ENCODE data around the gene FAM222A.
"Not testable (repeated sequence)": the region's sequence is repeated elsewhere in the genome, so short reads cannot be mapped to it uniquely, and the experiment has no call there.

FAM222A gene

DNA sequence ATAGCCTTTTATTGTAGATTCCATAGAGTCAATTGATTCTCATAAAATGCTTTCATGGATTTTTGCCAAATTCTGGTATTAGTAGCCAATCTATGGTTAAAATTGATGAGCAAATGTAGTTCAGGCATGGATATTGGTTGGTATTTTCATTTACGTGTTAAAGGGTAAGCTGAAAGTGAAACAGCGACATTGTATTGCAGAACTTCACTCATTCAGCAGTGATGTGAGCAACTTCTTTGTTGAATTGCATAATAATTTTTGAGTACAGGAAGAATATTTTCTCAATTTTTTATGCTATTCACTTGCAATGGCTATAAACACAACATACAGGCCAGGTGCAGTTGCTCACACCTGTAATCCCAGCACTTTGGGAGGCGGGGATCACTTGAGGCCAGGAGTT, 24.2 kb upstream of the FAM222A start:
- no peak for DNase-seq
- in situ Hi-C loops (cut with MboI; ENCODE audit: low pct_unique_long_range_greater_than_20kb, low sequenced_read_pairs) = no loop called here

DNA sequence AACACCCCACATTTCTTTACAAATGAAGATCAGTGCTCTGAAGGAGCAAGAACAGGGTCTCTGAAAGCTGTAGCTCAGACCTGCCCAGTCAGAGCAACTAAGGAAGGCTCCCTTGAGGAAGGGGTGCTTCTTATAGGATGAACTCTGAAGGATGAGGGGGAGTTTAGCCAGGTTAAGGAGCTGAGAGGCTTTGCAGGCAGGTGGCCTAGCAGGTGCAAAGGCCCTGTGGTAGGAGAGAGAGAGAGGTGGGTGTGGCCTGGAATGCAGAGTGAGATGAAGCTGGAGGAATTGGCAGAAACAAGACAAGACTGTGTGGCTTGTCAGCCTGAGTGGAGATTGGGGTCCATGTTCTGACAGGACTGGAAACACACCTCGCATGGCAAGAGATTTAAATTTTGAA, 20.5 kb upstream of the FAM222A start:
- in situ Hi-C loops (cut with MboI; ENCODE audit: low pct_unique_long_range_greater_than_20kb, low sequenced_read_pairs) = no loop called here
- no peak for DNase-seq

DNA sequence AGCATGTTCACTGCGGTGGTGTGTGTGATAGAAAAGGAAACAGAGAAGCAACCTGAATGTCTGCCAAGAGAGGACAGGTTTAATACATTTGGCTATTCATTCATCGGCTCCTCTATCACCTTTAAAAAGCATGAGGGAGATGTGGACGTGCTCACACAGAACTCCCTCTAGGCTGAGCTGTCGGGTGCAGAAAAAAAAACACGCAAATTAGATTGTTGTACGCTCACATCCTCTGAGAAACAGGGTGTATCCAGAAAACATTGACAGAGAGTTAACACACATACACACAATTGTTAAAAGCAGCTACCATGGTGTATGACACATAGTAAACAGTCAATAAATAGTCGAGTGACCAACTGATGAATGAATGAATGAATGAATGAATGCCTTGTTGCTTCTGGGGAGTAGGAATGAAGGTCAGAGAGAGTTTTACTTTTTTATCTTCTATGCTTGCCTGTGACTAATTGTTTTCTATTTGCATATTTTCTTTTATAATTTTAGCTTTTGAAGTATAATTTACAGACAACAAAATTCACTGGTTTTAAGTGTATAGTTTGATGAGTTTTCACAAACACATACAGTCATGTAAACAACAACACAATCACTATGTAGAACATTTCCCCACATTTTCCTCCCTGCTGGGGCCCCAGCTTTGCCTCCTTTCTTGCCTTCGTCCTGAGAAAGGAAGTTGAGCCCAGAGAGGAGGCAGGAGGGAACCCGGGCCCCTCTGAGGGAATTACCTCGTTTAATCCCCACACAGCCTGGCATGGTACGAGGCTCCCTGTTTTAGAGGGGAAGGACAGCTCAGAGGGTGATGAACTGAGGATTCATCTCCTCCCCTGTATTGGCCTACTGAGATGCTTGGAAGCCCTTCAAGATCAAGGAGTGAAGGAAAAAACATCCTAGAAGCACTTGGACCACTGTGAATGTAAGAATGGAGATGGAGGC, 19.7 kb upstream of the FAM222A start:
- DNase-seq = no peak
- in situ Hi-C loops (cut with MboI; ENCODE audit: low pct_unique_long_range_greater_than_20kb, low sequenced_read_pairs) = no loop called here

DNA sequence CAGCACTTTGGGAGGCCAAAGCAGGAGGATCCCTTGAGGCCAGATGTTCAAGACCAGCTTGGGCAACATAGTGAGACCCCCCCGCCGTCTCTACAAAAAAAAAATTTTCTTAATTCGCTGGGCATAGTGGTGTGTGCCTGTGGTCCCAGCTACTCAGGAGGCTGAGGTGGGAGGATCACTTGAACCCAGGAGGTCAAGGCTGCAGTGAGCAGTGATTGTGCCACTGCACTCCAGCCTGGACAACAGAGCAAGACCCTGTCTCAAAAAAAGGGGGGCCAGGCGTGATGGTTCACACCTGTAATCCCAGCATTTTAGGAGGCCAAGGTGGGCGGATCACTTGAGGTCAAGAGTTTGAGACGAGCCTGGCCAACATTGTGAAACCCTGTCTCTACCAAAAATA, 19.0 kb upstream of the FAM222A start:
- DNase-seq; in situ Hi-C loops (cut with MboI; ENCODE audit: low pct_unique_long_range_greater_than_20kb, low sequenced_read_pairs): not testable (repeated sequence)

DNA sequence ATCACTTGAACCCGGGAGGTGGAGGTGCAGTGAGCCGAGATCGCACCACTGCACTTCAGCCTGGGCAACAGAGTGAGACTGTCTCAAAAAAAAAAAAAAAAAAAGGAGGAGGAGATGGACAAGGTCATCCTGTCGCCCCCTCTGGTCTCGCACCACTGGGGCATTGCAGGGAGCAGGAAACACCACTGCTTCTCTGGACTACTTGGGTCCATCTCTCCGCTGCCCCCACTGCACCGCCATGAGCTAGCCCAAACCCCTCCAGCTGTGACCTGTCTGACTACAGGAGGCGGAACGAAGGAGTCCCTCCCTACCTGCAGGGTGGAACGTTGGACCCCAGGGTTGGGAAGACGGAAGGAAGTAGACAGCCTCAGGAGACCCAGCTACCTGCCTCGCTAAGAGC, 18.2 kb upstream of the FAM222A start:
- in situ Hi-C loops (cut with MboI; ENCODE audit: low pct_unique_long_range_greater_than_20kb, low sequenced_read_pairs) = no loop called here
- no peak for DNase-seq

DNA sequence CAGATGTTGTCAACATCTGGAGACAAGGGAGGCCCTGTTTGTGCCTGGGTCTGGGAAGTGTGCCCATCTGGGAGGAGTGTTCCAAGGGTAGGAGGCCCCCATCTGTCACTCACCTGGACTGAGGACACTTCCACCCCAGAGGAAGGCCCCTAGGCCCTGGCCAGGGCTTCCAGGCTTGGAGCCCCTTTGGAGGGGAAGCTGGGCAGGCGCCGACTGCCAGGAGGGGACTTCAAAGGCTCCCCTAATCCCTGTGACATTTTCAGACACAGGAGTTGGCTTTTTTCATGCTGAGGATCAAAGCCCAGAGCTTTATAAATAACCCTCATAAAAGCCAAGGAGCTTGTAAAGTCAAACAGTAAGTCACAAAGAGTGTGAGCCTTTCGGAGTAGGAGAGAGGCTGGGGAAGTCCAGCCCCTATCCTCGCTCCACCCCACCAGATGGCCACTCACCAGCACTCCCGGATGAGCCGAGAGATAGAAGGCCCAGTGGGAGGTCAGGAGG, 17.6 kb upstream of the FAM222A start:
- in situ Hi-C loops (cut with MboI; ENCODE audit: low pct_unique_long_range_greater_than_20kb, low sequenced_read_pairs) = no loop called here

DNA sequence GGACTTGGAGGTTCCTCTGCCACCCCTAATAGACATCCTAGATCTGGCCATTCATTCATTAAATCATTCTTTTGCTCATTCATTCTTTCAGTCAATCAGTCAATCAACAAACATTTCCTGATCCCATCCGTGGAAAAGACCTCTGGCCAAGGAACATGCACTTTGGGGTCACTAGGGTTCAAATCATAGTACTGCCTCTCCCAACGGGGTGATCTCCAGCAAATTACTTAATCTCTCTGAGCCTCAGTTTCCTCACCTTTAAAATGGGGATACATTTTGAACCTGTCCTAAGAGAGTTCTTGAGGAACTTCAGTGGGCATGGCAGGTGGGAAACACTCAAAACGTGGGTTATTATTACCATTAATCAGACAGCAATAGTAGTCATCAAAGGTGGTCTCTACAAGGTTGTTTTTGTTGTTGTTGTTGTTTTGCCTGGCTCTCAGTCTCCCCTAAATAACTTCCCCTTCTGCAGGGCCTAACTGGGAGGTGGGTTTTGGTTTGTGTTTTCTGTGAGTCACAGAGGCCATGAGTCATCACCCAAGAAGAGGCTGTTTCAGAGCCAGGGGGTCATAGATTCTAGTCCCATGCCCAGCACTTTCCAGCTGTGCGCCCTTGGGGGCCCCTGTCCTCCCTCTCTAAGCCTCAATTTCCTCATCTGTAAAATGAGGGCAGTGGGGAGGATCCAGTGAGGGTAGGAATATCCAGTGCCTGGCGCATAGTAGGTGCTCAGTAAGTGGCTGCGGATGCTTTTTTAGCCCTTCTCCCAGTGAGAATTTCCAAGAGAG, 16.9 kb upstream of the FAM222A start:
- no peak for DNase-seq
- in situ Hi-C loops (cut with MboI; ENCODE audit: low pct_unique_long_range_greater_than_20kb, low sequenced_read_pairs) = no loop called here

More for the DNA sequence above, 17.6 kb upstream of the FAM222A start:
- DNase-seq = no peak

DNA sequence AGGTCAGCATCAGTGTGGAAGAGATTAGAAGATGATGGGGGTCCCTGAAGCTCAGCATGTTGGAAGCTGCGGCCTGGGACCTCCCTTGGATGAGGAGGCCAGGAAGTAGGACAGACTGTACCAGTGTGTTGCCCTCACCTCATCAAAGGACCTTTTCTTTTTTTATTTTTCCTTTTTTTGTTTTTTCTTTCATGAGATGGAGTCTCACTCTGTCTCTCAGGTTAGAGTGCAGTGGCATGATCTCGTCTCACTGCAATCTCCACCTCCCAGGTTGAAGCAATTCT, 16.4 kb upstream of the FAM222A start:
- in situ Hi-C loops (cut with MboI; ENCODE audit: low pct_unique_long_range_greater_than_20kb, low sequenced_read_pairs) = no loop called here
- DNase-seq = no peak

DNA sequence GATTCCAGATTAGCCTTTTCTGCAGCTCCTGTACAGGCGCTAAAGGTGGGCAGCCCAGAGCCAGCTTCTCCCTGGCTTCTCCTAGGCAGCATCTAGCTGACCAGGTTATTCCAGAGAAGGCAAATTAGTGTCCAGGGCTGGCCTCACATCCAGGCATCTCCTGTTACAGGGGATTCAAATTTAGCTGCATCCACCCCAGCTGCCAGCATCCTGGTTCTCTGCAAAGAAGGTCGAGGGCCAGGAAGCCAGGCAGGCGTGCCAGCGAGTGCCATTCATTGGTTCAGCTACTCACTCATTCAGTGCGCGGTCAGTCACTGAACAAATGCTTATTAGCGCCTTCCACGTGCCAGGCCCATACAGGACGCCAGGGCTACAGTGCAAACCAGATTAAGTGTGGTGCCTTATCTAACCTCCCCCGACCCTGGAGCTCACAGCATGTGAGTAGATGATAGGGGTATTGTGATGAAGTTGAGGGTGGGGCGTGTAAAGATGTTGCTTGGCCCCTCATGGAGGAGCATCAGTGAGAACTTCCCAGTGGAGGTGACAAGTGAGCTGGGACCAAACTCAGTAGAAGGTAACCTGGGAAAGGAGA, 15.7 kb upstream of the FAM222A start:
- DNase-seq = no peak
- in situ Hi-C loops (cut with MboI; ENCODE audit: low pct_unique_long_range_greater_than_20kb, low sequenced_read_pairs) = no loop called here

DNA sequence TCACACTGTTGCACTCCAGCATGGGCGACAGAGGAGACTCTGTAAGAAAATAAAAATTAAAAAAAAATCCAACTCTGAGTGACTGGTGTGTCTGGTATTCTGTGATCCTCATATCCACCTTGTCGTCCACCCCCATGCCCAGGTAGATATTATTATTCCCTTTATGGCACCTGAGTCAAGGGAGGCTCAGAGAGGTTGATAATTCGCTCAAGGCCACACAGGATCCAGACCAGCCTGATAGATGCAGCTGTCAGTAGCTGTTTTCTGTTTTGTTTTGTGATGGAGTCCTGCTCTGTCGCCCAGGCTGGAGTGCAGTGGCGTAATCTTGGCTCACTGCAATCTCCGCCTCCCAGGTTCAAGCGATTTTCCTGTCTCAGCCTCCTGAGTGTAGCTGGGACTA, 14.8 kb upstream of the FAM222A start:
- no peak for DNase-seq
- in situ Hi-C loops (cut with MboI; ENCODE audit: low pct_unique_long_range_greater_than_20kb, low sequenced_read_pairs) = no loop called here

DNA sequence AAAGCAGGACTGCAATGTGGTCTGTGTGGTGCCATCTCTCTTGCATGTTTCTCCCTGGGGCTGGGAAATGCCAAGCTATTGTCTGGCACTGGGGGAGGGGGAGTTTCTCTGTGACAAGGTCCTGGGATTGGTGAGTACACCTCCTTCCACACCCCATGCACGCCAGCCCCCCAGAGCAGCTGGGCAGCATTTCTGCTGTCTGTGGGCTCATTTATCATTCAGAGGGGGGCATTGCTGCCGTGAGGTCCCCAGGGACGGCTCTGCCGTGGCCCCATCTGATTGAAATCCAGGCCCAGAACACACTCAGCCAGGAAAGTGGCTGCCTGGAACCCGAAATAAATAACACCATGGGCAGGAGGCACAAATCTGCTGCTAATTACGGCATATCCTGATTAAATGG, 12.6 kb upstream of the FAM222A start:
- in situ Hi-C loops (cut with MboI; ENCODE audit: low pct_unique_long_range_greater_than_20kb, low sequenced_read_pairs) = no loop called here
- DNase-seq = no peak

DNA sequence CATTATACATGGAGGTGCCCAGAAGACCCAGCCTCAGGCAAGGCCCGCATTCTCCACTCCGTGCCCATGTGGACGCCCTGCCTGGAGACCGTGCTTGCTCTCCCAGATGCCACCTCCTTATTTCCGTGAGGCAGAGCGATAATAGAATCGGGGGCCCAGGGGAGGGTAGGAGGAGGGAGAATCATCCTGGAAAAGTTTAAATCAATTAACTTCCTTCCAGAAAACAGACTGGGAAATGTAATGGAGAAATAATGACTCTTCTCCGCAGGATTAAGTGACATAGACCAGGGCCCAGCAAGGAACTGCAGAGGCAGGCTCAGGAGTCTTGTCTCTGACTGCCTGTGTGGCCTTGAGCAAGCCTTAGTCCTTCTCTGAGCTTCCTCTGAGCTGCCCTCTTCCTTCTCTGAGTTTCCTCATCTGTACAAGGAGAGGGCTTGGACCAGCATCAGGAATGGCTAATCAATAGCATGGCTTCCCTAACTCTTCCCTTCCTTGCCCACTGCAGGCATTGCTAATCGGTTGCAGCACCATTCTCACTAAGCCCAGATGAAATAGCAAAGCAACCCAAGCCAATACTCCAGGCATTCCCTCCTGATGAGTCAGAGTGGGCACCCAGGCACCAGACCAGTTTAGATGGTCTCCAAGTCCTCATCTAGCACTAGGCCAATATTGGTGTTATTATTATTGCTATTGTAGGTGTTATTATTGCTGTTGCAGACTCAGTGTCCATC, 11.3 kb upstream of the FAM222A start:
- DNase-seq = no peak
- in situ Hi-C loops (cut with MboI; ENCODE audit: low pct_unique_long_range_greater_than_20kb, low sequenced_read_pairs) = no loop called here

DNA sequence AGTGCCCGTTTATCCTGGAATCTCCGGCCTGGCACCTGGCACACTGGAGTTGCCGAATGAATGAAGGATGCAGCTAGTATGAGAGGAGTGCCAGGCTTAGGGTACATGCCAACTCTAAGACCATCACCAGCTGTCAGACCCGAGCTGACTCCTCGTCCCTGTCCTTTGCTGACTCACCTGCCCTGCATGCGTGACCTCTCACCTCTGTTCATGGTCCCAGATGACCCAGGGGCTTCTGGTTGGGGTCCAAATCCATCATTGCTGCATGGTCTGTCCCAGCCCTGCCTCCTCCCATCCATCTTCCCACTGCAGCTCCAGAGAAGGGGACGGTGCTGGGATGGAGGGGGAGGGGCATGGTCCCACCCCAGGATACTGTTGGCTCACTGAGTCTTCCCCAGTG, 9.9 kb upstream of the FAM222A start:
- no peak for DNase-seq
- in situ Hi-C loops (cut with MboI; ENCODE audit: low pct_unique_long_range_greater_than_20kb, low sequenced_read_pairs) = no loop called here

DNA sequence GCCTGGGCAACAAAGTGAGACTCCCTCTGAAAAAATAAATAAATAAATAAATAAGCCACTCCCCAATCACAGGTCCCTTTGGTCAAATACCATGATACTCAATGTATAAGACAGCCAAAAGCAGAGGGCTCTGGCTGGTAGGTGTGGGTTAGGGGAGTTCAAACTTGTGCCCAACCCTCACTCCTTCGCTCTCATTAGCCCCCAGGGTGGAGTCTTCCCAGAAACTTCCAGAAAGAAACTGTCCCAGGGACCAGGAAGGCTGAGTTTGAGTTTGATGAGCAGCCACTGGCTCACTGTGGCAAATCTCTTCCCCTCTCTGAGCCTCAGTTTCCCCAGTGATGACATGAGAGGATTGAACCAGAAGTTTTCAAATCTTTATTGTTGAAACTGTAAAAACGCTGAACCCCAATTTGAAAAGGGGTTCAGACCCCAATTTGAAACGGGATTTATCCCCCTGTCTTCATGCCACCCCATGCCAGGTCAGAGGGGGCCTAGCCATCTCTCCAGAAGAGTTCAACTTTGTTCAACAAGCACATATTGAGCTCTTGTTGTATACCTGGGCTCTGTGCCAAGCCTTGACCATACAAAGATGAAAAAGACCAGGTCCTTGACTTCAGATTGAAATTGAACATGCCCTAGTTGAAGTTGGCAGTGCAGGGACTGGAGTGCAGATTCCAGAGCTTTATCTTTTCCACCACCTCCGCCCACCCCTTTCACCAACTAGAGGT, 9.1 kb upstream of the FAM222A start:
- in situ Hi-C loops (cut with MboI; ENCODE audit: low pct_unique_long_range_greater_than_20kb, low sequenced_read_pairs) = no loop called here
- DNase-seq = no peak

DNA sequence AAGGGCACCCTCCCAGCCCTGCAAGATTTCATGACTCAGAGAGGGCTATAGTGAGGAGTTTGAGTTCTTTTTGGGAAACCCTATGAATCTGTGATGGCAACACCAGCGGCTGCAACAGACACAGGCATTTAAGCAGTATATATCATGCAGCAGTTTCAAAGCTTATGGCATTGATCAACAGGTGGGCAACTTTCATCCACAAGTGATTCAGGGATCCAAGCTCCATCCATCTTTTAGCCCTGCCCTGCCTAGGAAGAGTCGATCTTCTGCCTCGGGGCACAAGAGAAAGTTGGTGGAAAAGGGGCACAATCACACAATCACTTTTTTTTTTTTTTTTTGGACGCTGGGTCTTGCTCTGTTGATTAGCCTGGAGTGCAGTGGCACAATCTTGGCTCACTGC, 8.3 kb upstream of the FAM222A start:
- no peak for DNase-seq
- in situ Hi-C loops (cut with MboI; ENCODE audit: low pct_unique_long_range_greater_than_20kb, low sequenced_read_pairs) = no loop called here

DNA sequence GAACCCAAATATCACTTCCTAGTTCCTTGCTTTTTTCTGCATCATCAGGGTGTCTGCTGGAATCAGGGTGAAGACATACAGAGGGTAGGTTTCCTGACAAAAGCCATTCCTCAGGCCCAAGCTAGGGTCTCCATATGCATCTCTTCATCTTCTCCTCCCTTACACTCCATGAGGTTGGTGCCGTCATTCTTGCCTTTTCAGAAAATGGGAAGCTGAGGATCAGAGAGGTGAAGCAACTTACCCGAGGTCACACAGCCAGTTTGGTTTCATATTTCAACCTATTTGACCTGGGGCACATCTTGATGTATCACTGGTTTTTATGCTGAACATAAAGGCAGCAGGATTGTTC, 7.3 kb upstream of the FAM222A start:
- in situ Hi-C loops (cut with MboI; ENCODE audit: low pct_unique_long_range_greater_than_20kb, low sequenced_read_pairs) = no loop called here
- DNase-seq = no peak

DNA sequence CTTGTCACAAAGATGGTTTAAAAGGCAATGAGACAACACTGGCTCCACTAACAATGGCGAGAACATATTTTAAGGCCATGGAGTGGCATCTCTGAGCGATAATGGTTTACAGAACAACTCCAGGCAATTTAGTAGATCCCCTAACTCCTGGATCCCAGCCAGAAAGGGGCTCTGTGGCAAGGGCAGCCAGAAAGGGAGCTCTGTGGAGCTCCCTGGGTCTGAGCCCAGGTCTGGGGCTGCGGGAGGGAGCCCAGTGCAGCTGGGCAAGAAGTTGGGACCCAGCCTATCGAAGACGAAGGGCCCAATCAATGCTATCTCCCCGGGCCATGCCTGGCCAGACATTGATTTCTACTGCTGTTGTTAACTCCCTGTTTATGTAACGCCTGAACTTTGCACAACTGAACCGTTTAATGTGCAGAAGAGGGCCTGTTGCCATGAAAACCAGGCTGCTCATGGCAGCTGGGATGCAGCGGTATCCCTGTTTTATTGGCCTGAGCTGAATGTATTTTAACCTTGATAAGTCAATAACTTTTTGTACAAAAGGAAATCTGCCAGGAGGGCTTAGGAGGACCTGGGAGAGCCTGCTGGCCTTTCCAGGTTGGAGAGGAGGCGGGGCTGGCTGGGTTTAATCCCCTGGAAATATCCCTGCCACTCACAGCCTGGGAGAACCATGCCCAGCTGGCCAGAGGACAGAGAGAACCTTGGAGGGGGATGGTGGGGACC, 6.7 kb upstream of the FAM222A start:
- in situ Hi-C loops (cut with MboI; ENCODE audit: low pct_unique_long_range_greater_than_20kb, low sequenced_read_pairs) = no loop called here
- DNase-seq = no peak

DNA sequence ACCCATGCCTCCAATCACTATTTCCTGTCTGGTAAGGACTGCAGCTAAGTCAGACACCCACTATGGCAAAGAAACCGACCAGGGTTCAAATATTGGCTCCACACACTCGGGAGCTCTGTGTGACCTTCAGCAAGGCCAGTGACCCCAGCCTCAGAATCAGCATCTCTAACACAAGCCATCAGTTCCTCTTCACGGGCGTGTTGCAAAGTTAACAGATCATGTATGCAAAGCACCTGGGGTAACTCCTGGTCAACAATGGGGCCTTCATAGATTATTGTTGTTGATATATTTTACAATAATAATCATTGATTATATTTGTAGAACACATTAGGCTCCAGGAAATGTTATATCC, 6.2 kb upstream of the FAM222A start:
- in situ Hi-C loops (cut with MboI; ENCODE audit: low pct_unique_long_range_greater_than_20kb, low sequenced_read_pairs) = no loop called here

More for the DNA sequence above, 6.2 kb upstream of the FAM222A start:
- no peak for DNase-seq
